ENCODE measurements around the gene INPP5E.
A peak's percentile ranks its signal among the peaks of the same experiment; 100 is the strongest.

The INPP5E gene

DNA sequence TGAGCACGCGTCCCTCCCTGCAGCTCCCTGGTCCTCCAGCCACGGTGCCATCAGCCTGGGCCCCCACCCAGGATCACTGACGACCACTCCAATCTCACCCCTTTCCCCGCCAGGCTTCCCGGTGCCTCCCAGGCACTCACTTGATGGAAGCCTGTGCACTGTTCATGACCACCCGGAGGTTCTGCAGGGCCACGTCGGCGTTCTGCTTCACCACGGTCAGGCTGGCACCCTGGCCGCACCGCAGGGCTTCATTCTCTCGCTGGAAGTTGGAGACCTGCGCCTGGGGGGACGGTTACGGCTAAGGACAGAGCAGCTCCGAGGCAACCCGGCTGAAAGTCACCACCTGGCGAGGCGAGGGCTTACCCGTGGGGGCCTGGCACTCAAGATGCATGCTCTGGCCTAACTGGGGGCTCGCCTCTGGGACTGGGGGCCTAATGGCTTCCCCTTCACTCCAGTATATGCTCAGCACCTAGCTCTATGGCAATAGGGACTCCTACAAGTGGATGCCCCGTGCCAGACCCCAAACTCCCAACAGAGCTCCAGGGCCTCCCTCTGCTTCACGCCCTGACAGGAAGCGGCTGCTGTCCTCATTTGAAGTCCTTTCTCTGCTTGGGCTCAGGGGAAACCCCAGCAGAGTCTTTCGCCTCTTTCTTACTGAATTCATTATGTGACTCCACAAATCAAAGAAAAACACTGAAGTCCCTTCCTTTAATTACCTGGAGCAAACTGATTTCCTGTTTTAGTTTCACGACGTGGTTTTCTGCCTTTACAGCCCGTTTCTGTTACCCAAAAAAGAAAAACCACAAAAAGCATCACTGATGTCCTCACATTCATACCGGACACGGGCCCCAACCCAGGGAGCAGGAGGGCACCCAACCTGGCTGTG is 35.5 kb downstream of the INPP5E start:
- peak; percentile 15 for DNase-seq (ENCODE audit: low read depth)

DNA sequence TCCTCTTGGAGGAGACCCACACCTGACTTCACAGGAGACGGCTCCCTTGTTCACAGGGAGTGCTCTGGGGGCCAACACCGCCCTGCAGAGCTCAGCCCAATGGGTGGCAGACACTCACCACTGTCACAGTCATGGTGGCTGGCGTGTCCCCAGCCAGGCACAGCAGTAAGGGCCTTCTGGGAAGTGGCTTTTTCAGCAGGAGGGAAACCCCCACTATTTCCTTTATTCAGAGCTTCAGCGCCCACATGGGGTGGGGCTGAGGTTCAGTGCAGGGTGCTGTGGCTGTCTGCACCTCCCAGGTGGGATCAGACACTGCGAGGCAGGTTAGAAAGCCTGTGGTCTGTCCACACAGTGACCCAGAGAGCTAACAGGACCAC is 36.1 kb downstream of the INPP5E start:
- peak; percentile 47 for DNase-seq (ENCODE audit: low read depth)

DNA sequence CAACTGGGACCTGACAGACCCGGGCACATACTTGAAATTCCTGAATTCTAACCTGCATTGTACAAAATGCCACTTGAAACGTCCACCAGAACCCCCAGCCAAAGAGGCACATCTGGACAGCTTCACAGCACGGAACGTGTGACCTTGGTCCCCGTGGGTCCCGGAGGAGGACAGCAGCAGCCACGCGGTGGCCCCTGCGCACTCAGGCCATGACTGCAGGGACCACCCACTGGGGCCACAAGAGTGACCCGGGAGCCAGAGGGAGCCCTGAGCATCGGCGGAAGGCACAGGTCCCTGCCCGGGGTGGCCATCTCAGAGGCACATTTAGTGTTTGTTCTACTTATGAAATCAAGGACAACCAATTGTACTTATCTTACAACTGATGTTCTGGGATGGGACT is 37.6 kb downstream of the INPP5E start:
- no peak for DNase-seq (ENCODE audit: low read depth)

DNA sequence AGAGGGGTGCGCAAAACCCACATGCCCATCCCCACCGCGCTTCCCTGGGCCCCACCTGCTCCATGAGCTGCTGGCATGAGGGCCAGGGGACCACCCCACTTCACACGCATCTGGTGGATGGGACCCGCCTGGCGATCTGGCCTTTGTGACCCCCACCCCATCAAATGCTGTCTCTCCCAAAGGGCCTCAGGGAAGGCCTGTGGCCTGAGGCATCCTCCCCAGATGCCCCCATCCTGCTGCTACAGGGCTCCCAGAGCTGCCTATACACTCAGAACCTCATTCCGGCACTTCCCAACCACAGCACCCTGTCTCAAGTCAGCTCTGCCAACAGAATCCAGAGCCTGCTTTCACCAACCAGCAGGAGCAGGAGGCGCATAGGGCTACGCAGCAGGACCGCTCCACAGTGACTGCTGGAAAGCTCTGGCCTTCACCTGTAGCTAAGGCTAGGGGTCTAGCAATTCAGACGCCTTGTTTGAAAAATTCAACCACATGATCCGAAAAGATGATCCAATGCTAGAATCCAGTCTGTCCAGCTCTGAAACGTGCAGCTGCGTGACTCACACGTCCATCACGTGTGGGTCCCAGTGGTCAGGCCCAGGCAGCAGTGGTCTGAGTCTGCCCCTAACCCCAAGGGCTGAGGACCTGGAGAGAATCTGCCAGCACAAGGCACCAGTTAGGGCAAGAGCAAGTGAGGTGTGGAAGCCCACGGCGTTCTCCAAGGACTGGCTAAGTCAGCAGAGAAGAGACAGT is 38.3 kb downstream of the INPP5E start:
- DNase-seq (ENCODE audit: low read depth): no peak

DNA sequence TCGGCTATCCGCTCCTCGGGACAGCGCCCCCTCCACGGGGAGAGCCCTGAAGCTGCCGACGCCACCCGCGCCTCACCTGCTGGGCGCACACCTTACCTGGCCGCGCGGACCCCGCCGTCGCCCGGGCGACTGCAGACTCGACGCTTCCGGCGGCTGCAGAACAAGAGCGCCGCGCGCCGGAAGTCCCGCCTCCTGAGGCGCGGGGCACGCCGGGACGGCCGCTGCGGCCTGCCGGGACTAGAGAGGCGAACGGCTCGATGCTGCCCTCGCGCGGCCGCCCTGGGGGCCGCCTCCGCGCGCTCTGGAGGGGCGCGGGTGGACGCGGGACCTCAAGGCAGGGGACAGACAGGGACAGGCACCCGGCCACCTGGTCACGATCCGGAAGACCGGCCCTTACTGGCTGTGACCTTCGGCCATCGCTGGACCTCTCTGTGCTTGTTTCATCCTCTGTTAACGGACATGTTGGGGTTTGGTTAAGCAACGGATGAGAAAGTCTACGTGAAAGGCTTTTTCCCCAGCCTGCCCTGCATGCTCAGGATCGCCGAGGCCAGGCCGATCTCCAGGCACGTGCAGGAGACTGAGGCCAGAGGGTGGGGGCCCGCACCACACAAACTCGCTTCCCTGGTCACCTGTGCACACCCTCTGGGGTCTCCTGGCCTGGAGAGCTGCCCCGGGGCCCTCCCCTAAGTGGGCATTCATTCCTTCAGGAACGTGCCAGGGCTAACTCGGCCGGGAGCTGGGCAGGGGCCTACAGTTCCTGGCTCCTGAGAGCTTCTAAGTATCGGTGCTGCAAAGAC is 39.4 kb downstream of the INPP5E start, which contains the start of gene SNAPC4:
Gene SNAPC4, minus strand, starts transcription at position 133 of the 797 bp plus-strand sequence. CDS start 1,742 bp downstream, outside the sequence.
- peak; percentile 70 for DNase-seq (ENCODE audit: low read depth)

DNA sequence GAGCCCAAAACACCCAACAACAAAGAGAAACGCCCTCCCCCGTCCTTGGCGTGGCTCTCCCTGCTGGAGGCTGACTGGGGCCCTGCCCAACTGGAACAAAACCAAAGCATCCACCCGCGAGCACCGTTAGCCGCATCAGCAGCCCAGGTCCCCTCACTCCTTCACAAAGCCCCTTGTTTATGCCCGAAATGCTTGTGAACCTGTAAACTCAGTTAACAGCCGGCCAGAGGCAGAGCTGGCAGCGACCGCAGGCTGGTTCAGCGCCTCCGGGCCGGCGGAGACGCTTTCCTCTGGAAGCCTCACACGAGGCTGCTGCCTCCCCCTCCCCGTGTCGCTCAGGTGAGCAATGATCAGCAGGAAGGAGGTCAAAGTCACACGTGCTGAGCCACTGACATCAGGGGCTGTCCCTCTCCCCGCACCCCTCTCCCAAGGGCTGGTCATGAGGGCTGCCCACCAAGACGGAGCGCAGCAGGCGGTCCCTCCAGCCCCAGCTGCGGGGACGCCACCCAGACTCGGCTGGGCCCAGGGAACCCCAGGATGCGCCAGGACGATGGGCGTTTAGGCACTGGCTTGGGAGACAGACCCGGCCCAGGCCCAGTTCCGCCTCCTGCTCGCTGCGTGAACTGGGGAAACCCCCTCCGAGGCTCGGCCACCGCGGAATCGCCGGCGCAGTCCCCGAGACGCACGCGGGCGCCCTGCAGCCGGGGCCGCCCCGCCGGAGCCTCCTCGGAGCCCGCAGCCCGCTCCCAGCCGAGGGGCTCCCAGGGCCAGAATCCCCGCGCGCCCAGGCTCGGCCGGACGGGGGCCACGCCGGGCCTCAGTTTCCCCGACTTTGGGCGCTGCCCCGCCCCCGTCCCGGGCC is 40.2 kb downstream of the INPP5E start:
- no peak for DNase-seq (ENCODE audit: low read depth)

DNA sequence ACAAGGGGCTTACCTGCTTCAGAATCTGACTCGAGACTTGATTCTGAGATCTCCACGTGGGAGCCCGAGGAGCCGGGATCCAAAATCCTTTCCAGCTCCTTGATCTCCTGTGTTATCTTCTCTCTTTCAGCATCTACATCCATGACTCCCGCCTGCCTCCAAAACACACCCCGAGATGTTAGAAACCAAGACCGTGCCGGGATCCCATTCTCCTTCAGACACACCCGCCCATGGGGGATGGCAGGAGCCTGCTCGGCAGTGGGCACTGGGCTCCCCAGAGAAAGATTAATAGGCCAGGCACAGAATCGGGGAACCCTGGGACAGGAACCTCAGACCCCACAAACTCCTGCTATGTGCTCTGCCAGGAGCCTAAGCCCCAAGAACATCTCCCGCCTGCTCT is 41.4 kb downstream of the INPP5E start:
- DNase-seq (ENCODE audit: low read depth): no peak

DNA sequence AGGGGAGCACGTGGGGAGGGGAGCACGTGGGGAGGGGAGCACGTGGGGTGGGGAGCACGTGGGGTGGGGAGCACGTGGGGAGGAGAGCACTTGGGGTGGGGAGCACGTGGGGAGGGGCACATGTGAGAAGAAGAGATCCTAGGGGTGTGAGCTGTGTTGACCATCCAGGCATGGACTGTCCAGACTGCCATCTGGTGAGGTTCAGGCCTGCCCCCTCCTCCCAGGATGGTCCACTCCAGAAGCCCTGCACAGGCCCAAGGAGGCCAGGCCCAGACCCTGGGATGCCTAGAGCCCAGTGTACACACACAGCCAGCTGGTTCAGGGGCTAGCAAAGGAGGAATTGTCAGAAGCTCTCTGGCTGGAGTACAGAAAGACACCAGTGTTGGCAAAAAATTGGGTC is 42.0 kb downstream of the INPP5E start:
- no peak for DNase-seq (ENCODE audit: low read depth)

DNA sequence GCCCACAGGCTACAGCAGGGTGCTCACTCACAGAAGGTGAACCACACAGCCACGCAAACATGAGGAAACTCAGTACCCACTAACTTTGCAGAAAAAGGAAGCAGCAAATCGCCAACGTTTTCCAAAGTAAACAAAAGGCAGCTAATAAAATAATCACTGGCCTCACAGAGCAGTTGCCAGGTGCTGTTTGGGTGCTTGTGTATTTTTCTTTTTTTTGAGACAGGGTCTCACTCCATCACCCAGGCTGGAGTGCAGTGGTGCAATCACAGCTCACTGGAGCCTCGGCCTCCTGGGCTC is 43.5 kb downstream of the INPP5E start:
- no peak for DNase-seq (ENCODE audit: low read depth)

DNA sequence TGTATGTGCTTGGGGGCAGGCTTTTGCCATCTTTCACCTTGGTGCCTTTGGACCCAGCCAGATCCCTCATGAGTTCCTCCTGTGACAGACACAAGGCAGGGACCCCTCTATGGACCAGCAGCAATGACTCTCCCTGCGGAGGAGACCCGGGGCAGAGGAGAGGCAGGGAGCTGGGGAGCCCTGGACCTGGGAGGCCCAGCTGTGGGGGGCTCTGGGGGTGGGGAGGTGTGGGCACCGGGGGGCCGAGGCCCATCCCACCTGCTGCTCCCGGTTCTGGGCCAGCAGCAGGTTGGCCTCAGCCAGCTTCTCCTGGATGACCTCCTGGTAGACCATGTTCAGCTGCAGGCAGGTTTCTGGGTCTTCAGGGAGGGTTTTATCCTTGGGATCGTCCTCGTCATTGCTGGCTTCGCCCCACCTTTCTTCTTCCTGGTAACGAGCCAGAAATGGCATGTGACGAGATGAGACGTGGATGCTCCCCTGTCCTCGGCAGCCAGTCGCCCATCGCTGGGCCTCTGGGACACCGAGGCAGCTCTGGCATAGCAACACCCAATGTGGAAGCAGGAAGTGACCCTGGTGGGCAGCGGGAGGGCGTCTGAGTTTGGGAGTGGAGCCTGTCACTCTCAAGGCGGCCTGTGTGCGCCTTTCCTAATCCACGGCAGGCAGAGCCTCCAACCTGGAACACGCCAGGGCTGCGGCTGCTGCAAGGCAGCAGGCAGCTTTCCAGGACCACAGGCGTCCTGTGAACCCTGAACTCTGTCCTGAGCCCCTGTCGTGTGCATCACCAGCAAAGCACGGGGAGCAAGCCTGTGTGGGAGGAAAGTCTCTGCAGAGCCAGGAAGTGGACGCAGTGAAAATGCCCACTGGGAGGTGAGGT is 44.1 kb downstream of the INPP5E start:
- DNase-seq (ENCODE audit: low read depth): no peak

DNA sequence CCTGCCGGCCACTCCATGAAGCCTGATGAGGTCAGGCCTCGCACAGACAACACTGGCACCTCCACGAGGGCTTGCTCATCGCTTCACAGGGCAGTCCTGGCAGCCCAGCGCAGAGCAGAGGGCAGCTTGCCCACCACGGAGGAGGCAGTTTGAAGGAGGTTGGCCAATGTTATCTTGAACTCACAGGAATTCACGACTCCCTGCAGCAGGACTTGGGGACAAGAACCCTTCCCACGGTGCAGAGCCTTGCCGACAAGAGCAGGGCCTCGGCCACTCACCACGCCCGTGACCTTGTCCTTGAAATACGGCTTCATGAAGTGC is 44.7 kb downstream of the INPP5E start:
- DNase-seq (ENCODE audit: low read depth): no peak

DNA sequence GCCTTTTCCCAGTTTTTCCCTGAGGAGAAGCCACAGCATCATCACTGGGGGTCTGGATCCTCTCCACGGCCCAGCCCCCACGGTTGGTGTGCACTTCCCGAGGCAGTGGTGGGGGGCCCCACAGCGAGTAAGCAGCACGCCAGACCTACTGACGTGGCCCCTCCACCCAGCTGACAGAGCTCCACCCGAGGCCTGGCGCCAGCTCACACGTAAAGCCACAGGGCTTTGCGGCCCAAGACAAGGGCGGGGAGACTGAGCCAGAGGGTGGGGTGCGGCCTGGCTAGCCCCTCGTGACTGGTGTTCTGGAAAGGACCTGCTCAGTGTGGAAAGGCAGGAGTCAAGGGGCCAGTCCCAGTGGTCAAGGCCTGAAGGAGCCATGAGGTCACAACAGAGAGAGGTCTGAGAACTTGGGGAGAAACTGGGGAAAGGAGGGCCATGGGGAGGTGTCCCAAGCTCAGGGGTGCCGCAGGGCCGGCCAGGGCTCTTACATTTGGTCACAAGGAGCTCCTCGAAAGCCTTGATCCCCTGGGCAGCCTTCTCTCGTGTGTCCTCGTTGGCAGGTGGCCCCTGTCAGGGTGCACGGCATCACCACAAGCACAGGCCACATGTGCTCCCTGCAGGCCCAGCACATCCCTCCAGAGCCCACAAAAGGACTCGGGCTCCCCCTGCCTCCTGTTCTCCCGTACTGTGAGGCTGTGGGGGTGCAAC is 45.2 kb downstream of the INPP5E start:
- DNase-seq (ENCODE audit: low read depth): no peak

DNA sequence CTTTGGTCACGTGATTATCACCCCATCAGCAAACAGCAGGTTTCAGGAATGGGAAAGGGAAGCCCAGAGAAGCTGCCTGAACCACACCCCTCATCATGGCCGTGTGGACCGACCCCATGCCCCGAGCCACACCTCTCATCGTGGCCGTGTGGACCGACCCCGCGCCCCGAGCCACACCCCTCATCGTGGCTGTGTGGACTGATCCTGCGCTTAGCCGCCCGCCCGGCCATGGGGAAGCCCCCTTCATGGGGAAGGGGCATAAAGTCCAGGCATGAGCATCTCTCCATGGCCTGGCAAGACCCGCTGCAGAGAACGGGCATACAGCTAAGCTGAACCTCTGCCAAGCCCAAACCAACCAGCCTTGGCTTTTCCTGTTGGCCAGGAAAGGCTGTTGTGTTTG is 46.1 kb downstream of the INPP5E start:
- no peak for DNase-seq (ENCODE audit: low read depth)

DNA sequence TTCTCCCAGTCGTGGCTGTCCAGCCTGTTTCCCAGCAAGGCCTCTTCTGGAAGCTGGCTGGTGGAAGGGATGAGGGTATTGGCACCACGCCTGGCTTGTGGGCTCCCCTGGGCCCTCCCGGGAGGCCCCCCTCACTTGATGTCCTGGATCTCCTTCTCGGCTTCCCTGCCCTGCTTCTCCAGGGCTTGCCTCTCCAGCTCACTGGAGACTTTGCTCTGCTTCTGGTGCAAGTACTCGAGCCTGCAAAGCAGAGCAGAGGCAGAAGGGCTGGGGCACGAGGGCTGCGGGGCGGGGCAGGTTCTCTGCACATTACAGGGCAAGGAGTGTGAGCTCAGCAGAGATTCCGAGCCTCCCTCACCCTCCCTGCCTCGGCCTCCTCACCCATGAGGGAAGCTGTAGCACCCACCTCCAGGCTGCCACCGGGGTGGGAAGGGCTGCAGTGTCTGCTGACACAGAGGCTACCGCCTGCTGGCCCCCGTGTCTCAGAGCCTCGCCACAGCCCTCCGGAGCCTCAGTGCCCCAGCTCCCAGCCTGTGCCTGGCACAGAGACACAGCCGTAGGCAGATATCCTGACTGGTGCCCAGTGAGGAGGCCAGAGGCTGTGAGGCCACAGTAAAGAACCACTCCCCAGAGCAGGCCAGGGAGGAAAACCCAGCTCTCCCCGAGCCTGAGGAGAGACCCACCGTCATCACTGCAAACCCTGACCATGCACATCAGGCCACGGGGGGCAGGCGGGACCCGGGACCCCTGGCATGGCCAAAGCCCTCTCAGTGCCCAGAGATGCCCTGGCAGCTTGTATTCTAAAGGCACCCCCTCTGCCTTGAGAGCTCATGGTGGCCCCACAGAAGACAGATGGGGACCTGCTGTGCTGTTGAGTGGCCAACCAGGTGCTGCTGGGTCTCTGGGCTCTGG is 46.9 kb downstream of the INPP5E start:
- no peak for DNase-seq (ENCODE audit: low read depth)

DNA sequence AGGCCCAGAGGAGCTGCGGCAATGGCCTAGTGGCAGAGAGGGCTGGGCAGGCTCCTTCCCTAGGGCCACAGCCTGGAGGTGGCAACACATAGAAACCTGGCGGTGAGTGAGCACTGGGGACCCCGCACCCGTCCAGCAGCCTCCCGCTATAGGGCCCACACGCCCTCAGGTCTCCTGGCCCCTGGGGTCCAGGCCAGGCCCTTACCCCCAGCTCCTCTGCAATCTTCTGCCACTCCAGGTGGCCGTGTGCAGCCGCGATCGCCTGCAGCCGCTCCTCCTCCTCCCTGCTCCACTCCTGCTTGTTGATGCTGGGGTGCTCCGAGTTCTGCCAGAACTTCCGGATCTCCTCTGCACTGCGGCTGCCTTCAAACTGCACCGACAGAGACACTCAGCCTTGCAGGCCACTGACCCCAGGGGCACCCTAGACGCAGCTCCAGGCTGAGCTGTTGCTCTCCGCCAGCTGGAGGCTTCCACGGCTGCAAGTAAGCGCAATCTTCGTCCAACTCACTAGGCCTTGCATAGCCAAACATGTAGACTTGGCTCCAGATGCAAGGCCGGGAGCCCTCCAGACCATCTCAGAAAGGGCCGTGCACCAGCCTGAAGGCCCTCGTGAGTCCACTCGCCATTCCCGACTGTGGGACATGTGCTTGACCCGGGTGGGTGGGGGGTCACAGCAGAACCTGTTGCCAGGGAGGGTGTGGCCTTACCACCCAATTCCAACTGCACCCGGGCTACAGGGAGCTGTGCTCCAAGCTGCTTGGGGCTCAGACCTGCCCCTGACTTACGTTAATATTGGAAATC is 47.7 kb downstream of the INPP5E start:
- DNase-seq (ENCODE audit: low read depth): no peak

DNA sequence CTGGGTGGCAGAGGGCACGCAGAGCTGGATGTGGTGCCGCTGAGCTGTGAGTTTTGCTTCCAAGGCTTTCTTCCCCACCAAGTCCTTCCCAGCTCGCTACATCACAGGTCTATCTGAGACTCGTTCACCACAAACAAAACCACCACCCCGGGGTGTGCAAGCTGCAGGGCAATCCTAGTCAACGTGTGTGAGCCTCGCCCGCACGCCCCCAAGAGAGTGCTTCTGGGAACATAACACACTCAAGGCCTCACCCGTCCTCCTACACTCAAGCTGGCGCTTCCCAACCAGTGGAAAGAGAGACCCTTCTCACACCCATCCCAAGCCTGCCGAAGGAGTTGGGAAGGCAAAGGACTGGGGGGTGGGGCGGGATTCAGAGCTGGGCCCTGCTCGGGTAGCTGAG is 50.2 kb downstream of the INPP5E start:
- DNase-seq (ENCODE audit: low read depth): no peak

DNA sequence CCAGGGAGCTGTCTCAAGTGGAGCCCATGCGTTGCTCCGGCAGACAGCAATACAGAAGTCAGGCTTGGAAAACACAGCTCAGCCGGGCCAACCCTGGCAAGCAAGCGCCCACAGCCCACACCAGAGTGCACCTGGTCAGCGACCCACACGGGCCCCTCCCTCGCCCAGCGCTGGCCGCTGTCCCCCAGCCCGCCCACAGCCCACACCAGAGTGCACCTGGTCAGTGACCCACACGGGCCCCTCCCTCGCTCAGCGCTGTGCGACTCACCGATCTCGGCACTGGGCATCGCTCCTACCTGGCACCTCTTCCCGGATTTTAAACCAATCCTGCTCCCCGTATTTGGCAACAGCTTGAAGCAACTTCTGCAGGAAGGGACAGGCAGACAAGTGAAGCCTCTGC is 52.4 kb downstream of the INPP5E start:
- no peak for DNase-seq (ENCODE audit: low read depth)

DNA sequence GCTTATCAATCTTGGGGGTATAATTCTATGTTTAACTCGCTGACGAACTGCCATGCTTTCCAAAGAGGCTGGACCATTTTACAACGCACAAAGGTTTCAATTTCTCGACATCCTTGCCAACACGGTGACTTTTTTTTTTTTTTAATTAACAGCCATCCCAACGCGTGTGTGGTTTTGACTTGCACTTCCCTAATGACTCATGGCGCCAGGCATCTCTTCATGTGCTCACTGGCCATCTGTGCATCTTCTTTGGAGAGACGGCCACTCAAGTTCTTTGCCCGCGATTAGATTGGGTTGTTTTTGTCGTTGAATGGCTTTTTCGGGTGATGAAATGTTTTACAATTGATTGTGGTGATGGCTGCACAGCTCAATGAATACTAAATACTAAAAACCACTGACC is 53.6 kb downstream of the INPP5E start:
- no peak for DNase-seq (ENCODE audit: low read depth)

Data from stimulated activated CD8-positive, alpha-beta memory T cell treated with anti-CD3 and anti-CD28 coated beads, Interleukin-12 subunit alpha, Interleukin-12 subunit beta, amount 100 ng/mL, for 1 hour (primary cell).